Lung (tissue), 12 donors: Measurements from ENCODE around the gene CACNA1A. TPM values are rescaled to one million over a fixed set of nuclear protein-coding genes. Genes with fewer than 3 reads are reported as not detected.

Source experiments
- ATAC-seq: fragments of 200-7000 bp; cut with Tn5 transposase; one replicate; pipeline ENCODE4 v1.9.1; 2020; ENCODE audit warnings: moderate number of reproducible peaks; ENCODE audit not compliant: insufficient read depth, low FRiP score
- DNase-seq, 3 donors: peaks; one replicate each; pipeline ENCODE4 v3.0.0-alpha.2; 2013 to 2017
- H3K27ac ChIP-seq, 2 donors: one replicate each; pipeline ENCODE4 v1.5.1; 2013; ENCODE audit warnings: mild to moderate bottlenecking in 2 of 2, moderate library complexity in 2 of 2, control low read depth in 1 of 2, inconsistent platforms in 1 of 2, low read depth in 1 of 2, low read length in 1 of 2
- H3K27me3 ChIP-seq, 3 donors: one replicate each; pipeline ENCODE4 v1.5.1; 2013; ENCODE audit warnings: low read length in 2 of 3; ENCODE audit not compliant: control insufficient read depth in 3 of 3, insufficient read depth in 3 of 3
- H3K36me3 ChIP-seq, 4 donors: one replicate each; pipeline ENCODE4 v1.5.1; 2013; ENCODE audit warnings: low read length in 4 of 4, mild to moderate bottlenecking in 1 of 4, moderate library complexity in 1 of 4; ENCODE audit not compliant: control insufficient read depth in 4 of 4, insufficient read depth in 4 of 4
- H3K4me1 ChIP-seq, 5 donors: one replicate each; pipeline ENCODE4 v1.5.1; 2013; ENCODE audit warnings: low read length in 5 of 5, mild to moderate bottlenecking in 2 of 5, moderate library complexity in 1 of 5; ENCODE audit not compliant: control insufficient read depth in 5 of 5, insufficient read depth in 5 of 5
- H3K4me3 ChIP-seq: one replicate; pipeline ENCODE4 v1.5.1; 2013; ENCODE audit warnings: mild to moderate bottlenecking, control low read depth, moderate library complexity
- H3K9ac ChIP-seq, 2 donors: one replicate each; pipeline ENCODE4 v1.5.1; 2013; ENCODE audit warnings: low read length in 2 of 2, control low read depth in 1 of 2; ENCODE audit not compliant: insufficient read depth in 1 of 2
- H3K9me3 ChIP-seq, 4 donors: one replicate each; pipeline ENCODE4 v1.5.1; 2013; ENCODE audit warnings: low read length in 3 of 4, mild to moderate bottlenecking in 1 of 4, moderate library complexity in 1 of 4; ENCODE audit not compliant: control insufficient read depth in 4 of 4, insufficient read depth in 3 of 4
- CTCF ChIP-seq: IDR thresholded peaks from 2 replicates; pipeline ENCODE4 v1.5.1; 2012; ENCODE audit warnings: mild to moderate bottlenecking; ENCODE audit errors: control extremely low read depth, extremely low read depth
- WGBS, 2 donors: extraction: QIAGEN DNeasy Blood & Tissue Kit; methylation state at CpG; one replicate each; pipeline ENCODE4 v1.1.7; 2013; 5-methylcytosine and 5-hydroxymethylcytosine counted together
- polyA plus RNA-seq, 2 donors: library from polyadenylated mRNA; stranded (reverse); fragments of 200-250 nt; gene quantifications; one replicate each; pipeline ENCODE4 v1.2.1, GENCODE V29; 2013
- total RNA-seq, 2 donors: library from RNA; depleted of rRNA in 1 of 2; stranded (reverse); fragments of >200 nt in 1 of 2; gene quantifications; one replicate each; pipeline ENCODE4 v1.2.1, GENCODE V29; 2014 to 2021
- donor health status: control.
- donor health status: control.
- donor health status: Bipolar disorder and iron deficiency.
- donor health status: healthy.
- donor health status: DM: yes; HTN: yes; CAD: no.

The CACNA1A gene
- total and polyA plus RNA-seq, 4 donors: 0.27 to 1.00 (median 0.75) TPM

DNA sequence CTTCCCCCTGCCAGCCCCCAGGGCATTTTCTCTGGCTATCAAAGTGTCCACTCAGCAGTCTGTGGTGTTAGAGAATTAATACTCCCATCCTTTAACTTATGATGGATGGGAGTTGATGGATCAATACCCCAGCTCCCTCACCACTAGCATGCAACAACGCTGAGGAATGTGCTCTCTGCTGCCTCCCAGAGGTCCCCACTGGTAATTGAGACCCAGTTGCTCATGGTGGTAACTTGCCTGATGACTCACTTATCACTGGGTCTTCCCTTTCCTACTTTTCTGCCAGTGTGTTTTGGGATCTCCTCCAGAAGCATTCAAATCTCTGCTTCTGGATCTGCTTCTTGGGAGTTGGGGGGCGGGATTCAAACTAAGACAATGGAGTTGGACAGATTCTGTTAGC is 20.3 kb upstream of the CACNA1A start:
- H3K27me3 ChIP-seq: no peaks in the 10 kb centered on the region
- no peak overlapping the region for H3K9ac ChIP-seq
- no peak overlapping the region for H3K4me3 ChIP-seq
- H3K36me3 ChIP-seq: no peaks in the 10 kb centered on the region
- WGBS, 2 donors: 10% methylated on average over 2 of the region's 2 CpGs
- DNase-seq (no peak), ATAC-seq (no peak)
- no peak for TF ChIP-seq CTCF
- peaks cover 0 to 4% (median 0%) of the 10 kb centered on the region in 4 donors for H3K9me3 ChIP-seq
- H3K27ac ChIP-seq: no peak overlapping the region
- H3K4me1 ChIP-seq: no peaks in the 10 kb centered on the region

GRCh38 chr19:13521066-13521465 is 14.8 kb upstream of the CACNA1A start:
- Histone ChIP-seq H3K27me3 (no peaks in the 10 kb centered on the region), H3K36me3 (no peaks in the 10 kb centered on the region), H3K9me3 (peaks cover 0 to 5% (median 3%) of the 10 kb centered on the region in 4 donors), H3K9ac (no peak overlapping the region), H3K27ac (no peak overlapping the region), H3K4me3 (no peak overlapping the region), H3K4me1 (no peaks in the 10 kb centered on the region)
- DNase-seq: no peak
- TF ChIP-seq CTCF: no peak
- ATAC-seq: no peak

DNA sequence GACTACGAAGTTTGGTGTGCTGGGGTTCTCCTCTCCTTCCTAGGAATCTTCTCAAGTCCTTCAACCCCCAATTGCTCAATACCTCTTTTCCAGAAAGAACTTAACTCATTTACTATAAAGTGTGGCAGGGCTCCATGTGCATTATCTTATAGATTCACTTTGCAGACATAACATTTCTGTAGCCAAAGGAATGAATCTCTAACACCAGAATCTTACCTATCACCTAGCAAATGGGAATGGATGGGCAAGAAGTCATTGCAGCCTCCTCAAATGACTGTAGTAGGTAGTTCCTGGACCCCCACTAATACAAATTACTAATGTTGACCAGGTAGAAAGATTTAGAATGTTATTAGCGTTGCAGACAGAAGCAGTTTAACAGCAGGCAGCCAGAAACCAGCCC is 5.7 kb upstream of the CACNA1A start:
- H3K36me3 ChIP-seq: no peaks in the 10 kb centered on the region
- H3K9me3 ChIP-seq: peaks cover 0 to 2% (median 0%) of the 10 kb centered on the region in 4 donors
- H3K27me3 ChIP-seq: peaks cover 7 to 30% (median 20%) of the 10 kb centered on the region in 3 donors
- H3K9ac ChIP-seq: no peak overlapping the region
- ATAC-seq (no peak), DNase-seq (no peak)
- H3K4me1 ChIP-seq: no peaks in the 10 kb centered on the region
- no peak overlapping the region for H3K27ac ChIP-seq
- H3K4me3 ChIP-seq: no peak overlapping the region
- WGBS, 2 donors: 51 to 55% methylated on average over 2 of the region's 2 CpGs
- TF ChIP-seq CTCF: no peak

GRCh38 chr19:13507053-13507611 is 853 bp upstream of the CACNA1A start:
- Histone ChIP-seq H3K27ac (no peak overlapping the region), H3K9me3 (peaks cover 0 to 2% (median 0%) of the 10 kb centered on the region in 4 donors), H3K36me3 (no peaks in the 10 kb centered on the region), H3K27me3 (peaks cover 26 to 67% (median 38%) of the 10 kb centered on the region in 3 donors), H3K9ac (no peak overlapping the region), H3K4me3 (no peak overlapping the region), H3K4me1 (no peaks in the 10 kb centered on the region)
- ATAC-seq: no peak
- DNase-seq: no peak
- TF ChIP-seq CTCF: no peak
- 3 to 5% methylated on average over 22 of the region's 22 CpGs for WGBS, 2 donors
